ENCODE results near the gene PCNA.

- TF ChIP-seq CTCF (IDR thresholded peaks at IDR 0.05) (no peak), POLR2A (IDR thresholded peaks at IDR 0.05) (peak in 1 of 4 donors; percentile 7)
Measured at GRCh38 chr20:5065879-5066383, 53.8 kb downstream of the PCNA start.

Data from esophagus squamous epithelium (tissue), 4 donors.